ENCODE data around the gene PRR23E.

The PRR23E gene

GRCh38 chr3:127192576-127193232 lies at the start of gene PRR23E:
Gene PRR23E (plus strand): TSS chr3:127193131. CDS start chr3:127196686, 3,555 bp downstream.
- H3K27ac ChIP-seq (ENCODE audit: low read length): no peak within 1 kb of the TSS
- H3K4me3 ChIP-seq (ENCODE audit: low read length): no peak within 1 kb of the TSS
- no peaks in the 10 kb centered on the region for H3K4me1 ChIP-seq (ENCODE audit: insufficient read depth, low read length)
- no peaks in the 10 kb centered on the region for H3K36me3 ChIP-seq (ENCODE audit: insufficient read depth, low read depth, low read length)
- no peak within 1 kb of the TSS for H3K9ac ChIP-seq (ENCODE audit: low read depth, low read length)
- H3K27me3 ChIP-seq (ENCODE audit: insufficient read depth, low read length): no peaks in the 10 kb centered on the region
- H3K9me3 ChIP-seq (ENCODE audit: insufficient read depth, low read depth, low read length): peaks cover 7% of the 10 kb centered on the region; the same call in 1 of the 2 replicates

- Histone ChIP-seq H3K4me3 (ENCODE audit: low read length) (no peak overlapping the region), H3K36me3 (ENCODE audit: insufficient read depth, low read depth, low read length) (no peaks in the 10 kb centered on the region), H3K27ac (ENCODE audit: low read length) (no peak overlapping the region), H3K27me3 (ENCODE audit: insufficient read depth, low read length) (peaks cover 2% of the 10 kb centered on the region; the same call in 1 of the 2 replicates), H3K9me3 (ENCODE audit: insufficient read depth, low read depth, low read length) (no peaks in the 10 kb centered on the region), H3K9ac (ENCODE audit: low read depth, low read length) (no peak overlapping the region), H3K4me1 (ENCODE audit: insufficient read depth, low read length) (no peaks in the 10 kb centered on the region)
Observed at GRCh38 chr3:127143172-127143571, 49.8 kb upstream of the PRR23E start.

- Histone ChIP-seq H3K27ac (ENCODE audit: low read length) (no peak overlapping the region), H3K36me3 (ENCODE audit: insufficient read depth, low read depth, low read length) (no peaks in the 10 kb centered on the region), H3K27me3 (ENCODE audit: insufficient read depth, low read length) (no peaks in the 10 kb centered on the region), H3K9ac (ENCODE audit: low read depth, low read length) (no peak overlapping the region), H3K9me3 (ENCODE audit: insufficient read depth, low read depth, low read length) (no peaks in the 10 kb centered on the region), H3K4me3 (ENCODE audit: low read length) (no peak overlapping the region), H3K4me1 (ENCODE audit: insufficient read depth, low read length) (no peaks in the 10 kb centered on the region)
Observed at GRCh38 chr3:127144631-127145030, 48.3 kb upstream of the PRR23E start.

DNA sequence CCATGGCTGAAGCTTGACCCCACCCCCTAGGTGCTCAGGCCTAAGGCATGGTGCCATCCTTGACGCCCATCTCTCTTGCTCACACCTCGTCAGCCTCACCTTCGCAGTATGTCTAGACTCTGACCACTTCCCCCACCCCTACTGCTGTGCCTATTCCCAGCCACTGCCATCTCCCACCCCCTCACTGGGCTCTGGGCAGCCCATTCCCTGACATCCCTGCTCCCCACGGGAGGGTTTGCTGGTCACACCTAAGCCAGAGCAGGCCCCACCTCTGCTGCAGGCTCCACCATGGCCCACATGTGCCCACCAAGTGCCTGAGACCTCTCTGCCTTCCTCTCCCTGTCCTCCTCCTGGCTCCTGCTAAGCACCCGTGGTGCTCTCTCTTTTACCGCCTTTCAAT lies 47.7 kb upstream of the PRR23E start:
- H3K9me3 ChIP-seq (ENCODE audit: insufficient read depth, low read depth, low read length): no peaks in the 10 kb centered on the region
- no peaks in the 10 kb centered on the region for H3K27me3 ChIP-seq (ENCODE audit: insufficient read depth, low read length)
- no peak overlapping the region for H3K4me3 ChIP-seq (ENCODE audit: low read length)
- H3K4me1 ChIP-seq (ENCODE audit: insufficient read depth, low read length): no peaks in the 10 kb centered on the region
- H3K9ac ChIP-seq (ENCODE audit: low read depth, low read length): no peak overlapping the region
- no peaks in the 10 kb centered on the region for H3K36me3 ChIP-seq (ENCODE audit: insufficient read depth, low read depth, low read length)
- no peak overlapping the region for H3K27ac ChIP-seq (ENCODE audit: low read length)

DNA sequence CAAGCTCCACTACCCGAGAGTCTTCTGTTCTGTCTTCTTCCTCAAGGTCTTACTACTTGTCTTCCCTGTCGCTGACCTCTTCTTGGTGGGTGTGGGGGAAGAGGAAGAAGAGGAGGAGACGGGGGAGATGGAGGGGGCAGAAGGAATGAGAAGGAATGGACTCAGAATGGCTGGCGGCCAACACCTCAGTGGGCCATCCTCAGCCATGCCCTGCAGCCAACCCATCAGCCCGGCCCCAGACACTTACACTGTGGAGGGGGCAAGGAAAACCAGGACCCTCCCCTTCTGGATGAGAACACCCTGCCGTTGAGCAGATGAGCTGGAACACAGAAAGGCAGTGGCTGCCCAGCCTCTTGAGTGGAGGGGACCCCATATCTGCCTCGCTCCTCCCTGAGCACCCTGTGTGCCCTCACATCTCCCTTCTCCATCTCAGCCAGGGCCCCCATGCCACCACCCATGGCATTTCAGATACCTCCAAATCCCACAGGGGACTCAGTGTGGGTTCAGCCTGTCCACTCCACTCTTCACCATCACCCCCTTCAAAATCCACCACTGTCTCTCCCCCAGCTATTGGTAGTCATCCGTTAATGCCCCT lies 45.5 kb upstream of the PRR23E start:
- no peaks in the 10 kb centered on the region for H3K27me3 ChIP-seq (ENCODE audit: insufficient read depth, low read length)
- no peaks in the 10 kb centered on the region for H3K36me3 ChIP-seq (ENCODE audit: insufficient read depth, low read depth, low read length)
- no peak overlapping the region for H3K9ac ChIP-seq (ENCODE audit: low read depth, low read length)
- H3K4me1 ChIP-seq (ENCODE audit: insufficient read depth, low read length): no peaks in the 10 kb centered on the region
- H3K4me3 ChIP-seq (ENCODE audit: low read length): no peak overlapping the region
- no peak overlapping the region for H3K27ac ChIP-seq (ENCODE audit: low read length)
- no peaks in the 10 kb centered on the region for H3K9me3 ChIP-seq (ENCODE audit: insufficient read depth, low read depth, low read length)

- H3K9ac ChIP-seq (ENCODE audit: low read depth, low read length): no peak overlapping the region
- no peaks in the 10 kb centered on the region for H3K36me3 ChIP-seq (ENCODE audit: insufficient read depth, low read depth, low read length)
- no peak overlapping the region for H3K4me3 ChIP-seq (ENCODE audit: low read length)
- no peaks in the 10 kb centered on the region for H3K9me3 ChIP-seq (ENCODE audit: insufficient read depth, low read depth, low read length)
- H3K27ac ChIP-seq (ENCODE audit: low read length): no peak overlapping the region
- H3K27me3 ChIP-seq (ENCODE audit: insufficient read depth, low read length): no peaks in the 10 kb centered on the region
- no peaks in the 10 kb centered on the region for H3K4me1 ChIP-seq (ENCODE audit: insufficient read depth, low read length)
Observed at GRCh38 chr3:127149621-127150310, 43.2 kb upstream of the PRR23E start.

DNA sequence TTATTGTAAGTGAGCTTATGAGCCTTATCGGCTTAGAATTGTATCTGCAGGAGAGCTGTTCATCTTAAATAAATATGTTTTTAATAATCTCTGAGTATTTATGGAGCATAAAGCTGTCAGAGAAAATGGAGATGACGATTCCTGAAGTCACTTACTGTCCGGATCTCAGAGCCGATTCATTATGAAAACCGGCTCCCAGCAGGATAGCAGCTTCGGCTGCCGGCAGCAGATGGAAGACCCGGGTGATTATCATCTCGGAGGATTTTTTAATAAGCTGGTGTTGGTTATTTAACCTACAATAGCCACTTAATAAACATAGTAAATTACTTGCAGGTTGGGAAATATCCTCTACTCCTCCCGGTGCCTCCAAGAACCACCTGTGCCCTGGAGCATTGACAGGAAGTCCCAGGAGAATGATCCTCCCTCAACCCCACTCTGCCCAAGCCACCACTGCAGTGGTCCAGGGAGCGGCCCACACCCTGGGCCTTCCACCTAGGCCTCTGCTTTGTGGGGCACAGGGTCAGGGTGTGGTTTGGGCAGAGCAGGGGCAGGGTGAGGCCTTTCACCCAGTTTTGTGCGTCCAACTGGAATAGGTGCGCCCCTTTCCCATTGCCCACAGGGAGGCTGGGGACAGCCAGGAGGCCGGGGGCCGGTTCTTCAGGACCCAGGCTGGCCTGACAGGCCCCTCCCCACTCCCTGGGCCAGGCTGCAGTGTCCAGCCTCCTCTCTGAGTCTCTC lies 42.2 kb upstream of the PRR23E start:
- Histone ChIP-seq H3K9ac (ENCODE audit: low read depth, low read length) (no peak overlapping the region), H3K36me3 (ENCODE audit: insufficient read depth, low read depth, low read length) (no peaks in the 10 kb centered on the region), H3K4me1 (ENCODE audit: insufficient read depth, low read length) (no peaks in the 10 kb centered on the region), H3K4me3 (ENCODE audit: low read length) (no peak overlapping the region), H3K27ac (ENCODE audit: low read length) (no peak overlapping the region), H3K27me3 (ENCODE audit: insufficient read depth, low read length) (no peaks in the 10 kb centered on the region), H3K9me3 (ENCODE audit: insufficient read depth, low read depth, low read length) (no peaks in the 10 kb centered on the region)

GRCh38 chr3:127151251-127151564 lies 41.7 kb upstream of the PRR23E start:
- H3K9ac ChIP-seq (ENCODE audit: low read depth, low read length): no peak overlapping the region
- H3K9me3 ChIP-seq (ENCODE audit: insufficient read depth, low read depth, low read length): no peaks in the 10 kb centered on the region

GRCh38 chr3:127151992-127152650 lies 40.8 kb upstream of the PRR23E start:
- H3K4me3 ChIP-seq (ENCODE audit: low read length): no peak overlapping the region
- no peak overlapping the region for H3K9ac ChIP-seq (ENCODE audit: low read depth, low read length)
- H3K36me3 ChIP-seq (ENCODE audit: insufficient read depth, low read depth, low read length): no peaks in the 10 kb centered on the region
- H3K4me1 ChIP-seq (ENCODE audit: insufficient read depth, low read length): no peaks in the 10 kb centered on the region
- H3K27me3 ChIP-seq (ENCODE audit: insufficient read depth, low read length): no peaks in the 10 kb centered on the region
- no peaks in the 10 kb centered on the region for H3K9me3 ChIP-seq (ENCODE audit: insufficient read depth, low read depth, low read length)
- H3K27ac ChIP-seq (ENCODE audit: low read length): no peak overlapping the region

More at GRCh38 chr3:127151251-127151564, 41.7 kb upstream of the PRR23E start:
- Histone ChIP-seq H3K27me3 (ENCODE audit: insufficient read depth, low read length) (no peaks in the 10 kb centered on the region), H3K27ac (ENCODE audit: low read length) (no peak overlapping the region), H3K36me3 (ENCODE audit: insufficient read depth, low read depth, low read length) (no peaks in the 10 kb centered on the region), H3K4me1 (ENCODE audit: insufficient read depth, low read length) (no peaks in the 10 kb centered on the region), H3K4me3 (ENCODE audit: low read length) (no peak overlapping the region)

GRCh38 chr3:127152684-127153505 lies 40.0 kb upstream of the PRR23E start:
- H3K36me3 ChIP-seq (ENCODE audit: insufficient read depth, low read depth, low read length): no peaks in the 10 kb centered on the region
- no peaks in the 10 kb centered on the region for H3K4me1 ChIP-seq (ENCODE audit: insufficient read depth, low read length)
- no peak overlapping the region for H3K4me3 ChIP-seq (ENCODE audit: low read length)
- no peaks in the 10 kb centered on the region for H3K27me3 ChIP-seq (ENCODE audit: insufficient read depth, low read length)
- no peak overlapping the region for H3K9ac ChIP-seq (ENCODE audit: low read depth, low read length)
- H3K9me3 ChIP-seq (ENCODE audit: insufficient read depth, low read depth, low read length): no peaks in the 10 kb centered on the region
- no peak overlapping the region for H3K27ac ChIP-seq (ENCODE audit: low read length)

DNA sequence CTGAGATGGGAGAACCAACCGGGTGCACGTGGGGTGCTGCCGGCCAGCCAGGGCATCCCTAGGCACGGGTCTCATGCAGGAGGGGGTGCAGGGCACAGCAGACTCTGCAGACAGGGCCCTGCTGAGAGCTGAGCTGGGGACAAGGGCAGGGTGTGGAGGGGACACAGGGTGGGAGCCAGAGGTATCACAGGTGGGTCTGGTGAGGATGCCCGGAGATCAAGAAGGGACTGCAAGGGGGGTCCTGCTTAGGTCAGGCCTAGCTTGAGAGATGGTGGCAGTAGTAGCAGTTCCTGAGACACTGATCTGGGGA lies 39.5 kb upstream of the PRR23E start:
- Histone ChIP-seq H3K27me3 (ENCODE audit: insufficient read depth, low read length) (no peaks in the 10 kb centered on the region), H3K9me3 (ENCODE audit: insufficient read depth, low read depth, low read length) (no peaks in the 10 kb centered on the region), H3K4me3 (ENCODE audit: low read length) (no peak overlapping the region), H3K4me1 (ENCODE audit: insufficient read depth, low read length) (no peaks in the 10 kb centered on the region; the same call in 1 of the 2 replicates), H3K9ac (ENCODE audit: low read depth, low read length) (no peak overlapping the region), H3K27ac (ENCODE audit: low read length) (no peak overlapping the region), H3K36me3 (ENCODE audit: insufficient read depth, low read depth, low read length) (no peaks in the 10 kb centered on the region)

Measured in iPS-20b (cell line).